AG09319 (cell line): ENCODE data around the gene STXBP4.

Experiments used
- DNase-seq: peaks from one replicate; pipeline ENCODE4 v3.0.0-alpha.2; 2010; ENCODE audit warnings: low read depth; ENCODE audit errors: extremely low read depth
- CTCF ChIP-seq: IDR thresholded peaks from 2 replicates; pipeline ENCODE4 v1.5.1; 2011; ENCODE audit warnings: low read depth, mild to moderate bottlenecking, inconsistent platforms, low read length, moderate library complexity

STXBP4 gene

GRCh38 chr17:55114283-55114682 is 145.7 kb downstream of the STXBP4 start:
- no peak for TF ChIP-seq CTCF
- no peak for DNase-seq

- no peak for TF ChIP-seq CTCF
- no peak for DNase-seq
These were observed 147.9 kb downstream of the STXBP4 start for GRCh38 chr17:55116440-55116914.

GRCh38 chr17:55117164-55117563 is 148.6 kb downstream of the STXBP4 start:
- no peak for TF ChIP-seq CTCF
- no peak for DNase-seq

- no peak for DNase-seq
- TF ChIP-seq CTCF: no peak
These were observed 152.1 kb downstream of the STXBP4 start for GRCh38 chr17:55120651-55121050.

- no peak for TF ChIP-seq CTCF
- DNase-seq: no peak
These were observed 152.7 kb downstream of the STXBP4 start for GRCh38 chr17:55121268-55121667.

- no peak for TF ChIP-seq CTCF
- no peak for DNase-seq
These were observed 153.5 kb downstream of the STXBP4 start for GRCh38 chr17:55122114-55122513.

GRCh38 chr17:55124730-55125360 is 156.3 kb downstream of the STXBP4 start:
- TF ChIP-seq CTCF: no peak
- no peak for DNase-seq
